HepG2 (cell line): ENCODE measurements around the gene CEP83. TPM values are rescaled to one million over a fixed set of nuclear protein-coding genes. Genes with fewer than 3 reads are reported as not detected.

ENCODE experiments used
- ATAC-seq: fragments of 200-7000 bp; cut with Tn5 transposase; 3 replicates; pipeline ENCODE4 v1.9.1; 2020; ENCODE audit warnings: mild to moderate bottlenecking, moderate library complexity
- BruUV-seq: library from RNA; stranded (reverse); fragments of 400-500 nt; replicated peaks from 2 replicates; lab custom pipeline; 2021; lab: Mats Ljungman, UMichigan
- CTCF ChIA-PET: fragments of 300-600 bp; formaldehyde crosslinking; extraction: SDS; loops from one replicate; lab custom pipeline; 2021; ENCODE audit warnings: low total read pairs, inconsistent platforms, low intra/inter-chr PET ratio; lab: Yijun Ruan, JAX
- POLR2A ChIA-PET: fragments of 350-600 bp; sonication (Branson Sonifier 250); formaldehyde crosslinking; loops from one replicate; lab custom pipeline; 2020; ENCODE audit warnings: antibody characterized with exemption, inconsistent platforms; lab: Yijun Ruan, JAX
- DNase-seq: peaks from one replicate; pipeline ENCODE4 v3.0.0-alpha.2; 2015; ENCODE audit warnings: low spot score
- FAIRE-seq: peaks from 3 replicates; lab custom pipeline; 2011; peaks lifted over from hg19 to GRCh38; lab: Jason Lieb, UNC
- H2AFZ ChIP-seq: one replicate; pipeline ENCODE4 v1.6.1; 2011; ENCODE audit warnings: low read length, inconsistent platforms
- H3K27ac ChIP-seq: fragments of 300-600 bp; 3 replicates; pipeline ENCODE4 v1.8.0; 2011; ENCODE audit warnings: mixed run types, mild to moderate bottlenecking, mixed read lengths, low read length, inconsistent platforms; ENCODE audit not compliant: insufficient read depth; ENCODE audit errors: extremely low read length
- H3K27me3 ChIP-seq, 2 experiments: fragments of 200-600 bp in 1 of 2; 2 replicates in 1 of 2; 3 replicates in 1 of 2; pipeline versions ENCODE4 v1.6.0 to v1.8.0; 2011; ENCODE audit warnings: low read length in 2 of 2, mild to moderate bottlenecking in 2 of 2, moderate library complexity in 2 of 2, inconsistent platforms in 1 of 2; ENCODE audit not compliant: insufficient read depth in 2 of 2, control insufficient read depth in 1 of 2
- H3K36me3 ChIP-seq, 2 experiments: fragments of 200-600 bp in 1 of 2; replicated peaks in 1 of 2; 2 replicates in 1 of 2; 3 replicates in 1 of 2; pipeline versions ENCODE4 v1.5.1 to v1.8.0; 2011; ENCODE audit warnings: low read length in 2 of 2, inconsistent platforms in 1 of 2; ENCODE audit not compliant: insufficient read depth in 2 of 2, control insufficient read depth in 1 of 2
- H3K4me1 ChIP-seq: 2 replicates; pipeline ENCODE4 v1.5.1; 2012; ENCODE audit warnings: low read length, inconsistent platforms; ENCODE audit not compliant: insufficient read depth
- H3K4me2 ChIP-seq: 2 replicates; pipeline ENCODE4 v1.6.0; 2011; ENCODE audit warnings: low read depth, low read length, inconsistent platforms
- H3K4me3 ChIP-seq, 3 experiments: fragments of 200-600 bp in 1 of 3; sonication (generic), shearing (Covaris generic) in 1 of 3; replicated peaks in 1 of 3; 2 replicates each; pipeline ENCODE4 v1.5.1; 2011 to 2016; ENCODE audit warnings: low read length in 3 of 3, inconsistent platforms in 2 of 3, low read depth in 2 of 3, mild to moderate bottlenecking in 2 of 3, control low read depth in 1 of 3, mixed read lengths in 1 of 3; ENCODE audit not compliant: insufficient read depth in 1 of 3
- H3K79me2 ChIP-seq: one replicate; pipeline ENCODE4 v1.6.1; 2011; ENCODE audit warnings: low read length, inconsistent platforms; ENCODE audit not compliant: insufficient read depth
- H3K9ac ChIP-seq: 2 replicates; pipeline ENCODE4 v1.6.0; 2011; ENCODE audit warnings: mild to moderate bottlenecking, low read depth, low read length, inconsistent platforms; ENCODE audit not compliant: insufficient read depth
- H3K9me3 ChIP-seq: 2 replicates; pipeline ENCODE4 v1.5.1; 2012; ENCODE audit warnings: mild to moderate bottlenecking, low read length
- H4K20me1 ChIP-seq: 2 replicates; pipeline ENCODE4 v1.6.0; 2011; ENCODE audit warnings: inconsistent platforms, mild to moderate bottlenecking, low read length, moderate library complexity; ENCODE audit not compliant: insufficient read depth
- BATF2 ChIP-seq: sonication (generic); formaldehyde crosslinking; IDR thresholded peaks from 2 replicates; pipeline ENCODE4 v1.8.0; 2022; ENCODE audit warnings: mild to moderate bottlenecking, missing genetic modification reagents, moderate library complexity
- CAMTA2 ChIP-seq: sonication (generic); formaldehyde crosslinking; IDR thresholded peaks from 2 replicates; pipeline ENCODE4 v1.4.0; 2020; ENCODE audit warnings: mild to moderate bottlenecking, missing genetic modification reagents, borderline replicate concordance
- CSRNP2 ChIP-seq: sonication (generic); formaldehyde crosslinking; conservative IDR thresholded peaks from 2 replicates; pipeline ENCODE4 v1.8.0; 2022; ENCODE audit warnings: low read depth, missing genetic modification reagents
- MTA3 ChIP-seq: sonication (generic); formaldehyde crosslinking; IDR thresholded peaks from 2 replicates; pipeline ENCODE4 v1.4.0; 2020; ENCODE audit warnings: missing genetic modification reagents
- PAWR ChIP-seq: sonication (generic); formaldehyde crosslinking; IDR thresholded peaks from 2 replicates; pipeline ENCODE4 v1.4.0; 2020; ENCODE audit warnings: missing genetic modification reagents, mild to moderate bottlenecking, borderline replicate concordance
- ZFP37 ChIP-seq: sonication (generic); formaldehyde crosslinking; IDR thresholded peaks from 2 replicates; pipeline ENCODE4 v1.4.0; 2020; ENCODE audit warnings: missing genetic modification reagents, borderline replicate concordance
- WGBS: methylation state at CpG from one replicate; pipeline ENCODE4 v1.1.6; 2017; ENCODE audit warnings: low lambda C conversion rate; 5-methylcytosine and 5-hydroxymethylcytosine counted together
- in situ Hi-C: cut with HindIII; loops from 2 replicates; pipeline ENCODE4 v1.10.0; 2017; ENCODE audit warnings: low pct_unique_long_range_greater_than_20kb; ENCODE audit not compliant: extremely low pct_ligation_motif_present
- intact Hi-C: fragments of 100-400 bp; cut with micrococcal nuclease; formaldehyde crosslinking; loops from one replicate; pipeline ENCODE4 v1.10.0; 2022; ENCODE audit not compliant: unreplicated experiment
- polyA plus RNA-seq, 8 experiments: library from polyadenylated mRNA; depleted of rRNA in 3 of 8; stranded (reverse) in 7 of 8; unstranded in 1 of 8; fragments of >200 nt; fragmentation: Illumina TruSeq in 4 of 8; extraction: Trizol in 4 of 8; gene quantifications; 2 replicates each; pipeline versions ENCODE4 v1.2.1 to v1.2.3, GENCODE V29; 2011 to 2016; ENCODE audit warnings: low read depth in 4 of 8, missing spikeins in 1 of 8, mixed read lengths in 1 of 8; ENCODE audit not compliant: insufficient read depth in 1 of 8
- total RNA-seq, 5 experiments: library from RNA; depleted of rRNA; stranded (reverse); fragments of >200 nt; fragmentation: Illumina TruSeq; extraction: Trizol; gene quantifications; 2 replicates each; pipeline ENCODE4 v1.2.3, GENCODE V29; 2016; ENCODE audit warnings: low read depth in 1 of 5
- TF ChIP-seq, protein P1 (sequence below): IDR thresholded peaks from 2 replicates; pipeline ENCODE4 v1.6.1; 2016; ENCODE audit warnings: low read depth, missing genetic modification reagents, missing compliant biosample characterization

Gene CEP83
- total and polyA plus RNA-seq, 2 of the 13 experiments (the other 11 are each of a cell fraction or from before 2014, with no cell fraction given), result 6.2 to 19.2 TPM

DNA sequence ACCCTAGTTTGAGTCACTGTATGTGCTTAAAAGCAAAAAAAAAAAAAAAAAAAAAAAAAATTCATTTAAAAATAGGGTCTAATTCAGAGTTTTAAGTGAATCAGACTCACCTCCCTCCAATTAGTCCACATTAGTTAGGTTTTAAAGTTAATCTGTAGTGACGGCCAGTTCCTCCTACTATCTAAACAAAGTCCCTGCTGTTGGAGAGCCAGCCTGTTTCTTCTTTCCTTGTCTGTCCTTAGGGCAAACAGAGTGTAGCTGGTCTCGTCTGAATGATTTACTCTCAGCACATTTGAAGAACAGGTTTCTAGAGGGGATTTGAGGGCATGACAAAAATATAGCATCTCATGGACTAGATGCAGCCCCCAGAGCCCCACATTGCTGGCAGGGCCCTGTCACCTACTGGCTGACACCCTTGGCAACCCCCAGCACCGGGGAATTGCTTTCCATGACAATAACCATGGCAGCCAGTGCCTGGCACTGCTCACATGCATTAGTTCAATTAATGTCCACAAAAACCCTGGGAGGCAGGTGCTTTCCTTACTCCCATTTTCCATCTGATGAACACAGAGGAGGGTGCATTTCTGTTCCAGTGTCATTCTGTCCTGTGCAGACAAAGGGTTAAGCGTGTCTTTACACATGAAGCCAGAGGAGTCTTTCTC is 173.0 kb downstream of the CEP83 start:
- 90% methylated on average over 3 of the region's 4 CpGs for WGBS
- H2AFZ ChIP-seq, result no peak overlapping the region
- in situ Hi-C loops, result no loop called here
- ATAC-seq, result no peak
- CTCF ChIA-PET, result no interaction called here
- peaks cover 7 to 23% of the 10 kb centered on the region in 2 experiments for H3K36me3 ChIP-seq
- H3K9ac ChIP-seq, result no peak overlapping the region
- H3K4me3 ChIP-seq, result no peak overlapping the region
- TF ChIP-seq CSRNP2 (no peak), PAWR (no peak)
- TF ChIP-seq, all 625 proteins: peak for 0
- Histone ChIP-seq H3K79me2 (no peaks in the 10 kb centered on the region), H3K9me3 (no peaks in the 10 kb centered on the region), H3K27ac (no peak overlapping the region), H3K4me1 (no peaks in the 10 kb centered on the region), H3K4me2 (no peak overlapping the region), H4K20me1 (no peaks in the 10 kb centered on the region), H3K27me3 (no peaks in the 10 kb centered on the region)
- no TSS peak for BruUV-seq
- FAIRE-seq (no peak), DNase-seq (no peak)
- intact Hi-C loops, result no loop called here
- POLR2A ChIA-PET, result no interaction called here

DNA sequence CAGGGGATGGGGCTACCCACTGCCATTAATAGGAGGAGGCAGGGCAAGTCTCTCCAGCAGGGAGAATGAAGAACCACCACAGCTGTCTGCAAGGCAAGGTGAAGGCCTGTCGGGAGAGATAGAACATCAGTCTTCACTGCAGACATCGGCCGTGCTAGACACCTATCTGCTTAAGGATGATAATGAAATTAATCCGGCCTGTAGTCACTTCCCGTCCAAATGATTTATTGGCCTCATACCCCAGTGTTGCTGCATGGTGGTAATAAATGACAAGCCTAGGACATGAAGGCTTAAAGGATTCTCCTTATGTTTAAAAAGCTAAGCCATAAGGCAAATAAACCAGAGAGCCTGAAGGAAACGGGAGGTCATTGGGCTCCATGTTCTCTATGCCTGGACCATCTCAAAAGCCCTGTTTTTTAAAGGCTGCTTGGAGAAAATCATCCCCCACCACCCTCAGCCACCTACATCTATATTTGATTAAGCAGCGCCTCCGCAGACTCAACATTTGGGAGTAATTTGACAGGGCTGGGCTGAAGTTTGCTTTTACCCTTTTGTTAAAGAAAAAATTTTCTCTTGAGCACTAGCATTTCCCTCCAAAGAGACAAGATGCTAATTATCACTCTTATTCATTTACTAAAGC is 173.6 kb downstream of the CEP83 start:
- Histone ChIP-seq H3K79me2 (no peaks in the 10 kb centered on the region), H3K4me1 (no peaks in the 10 kb centered on the region), H3K27ac (no peak overlapping the region), H3K9ac (no peak overlapping the region), H3K4me3 (no peak overlapping the region), H4K20me1 (no peaks in the 10 kb centered on the region), H3K9me3 (no peaks in the 10 kb centered on the region), H2AFZ (no peak overlapping the region), H3K27me3 (no peaks in the 10 kb centered on the region), H3K36me3 (peaks cover 7 to 23% of the 10 kb centered on the region in 2 experiments), H3K4me2 (no peak overlapping the region)
- DNase-seq, result no peak
- CTCF ChIA-PET, result no interaction called here
- no TSS peak for BruUV-seq
- no peak for ATAC-seq
- POLR2A ChIA-PET, result no interaction called here
- FAIRE-seq, result no peak
- WGBS, result 97% methylated on average over 8 of the region's 8 CpGs
- in situ Hi-C loops (no loop called here), intact Hi-C loops (no loop called here)
- TF ChIP-seq, protein P1, sequence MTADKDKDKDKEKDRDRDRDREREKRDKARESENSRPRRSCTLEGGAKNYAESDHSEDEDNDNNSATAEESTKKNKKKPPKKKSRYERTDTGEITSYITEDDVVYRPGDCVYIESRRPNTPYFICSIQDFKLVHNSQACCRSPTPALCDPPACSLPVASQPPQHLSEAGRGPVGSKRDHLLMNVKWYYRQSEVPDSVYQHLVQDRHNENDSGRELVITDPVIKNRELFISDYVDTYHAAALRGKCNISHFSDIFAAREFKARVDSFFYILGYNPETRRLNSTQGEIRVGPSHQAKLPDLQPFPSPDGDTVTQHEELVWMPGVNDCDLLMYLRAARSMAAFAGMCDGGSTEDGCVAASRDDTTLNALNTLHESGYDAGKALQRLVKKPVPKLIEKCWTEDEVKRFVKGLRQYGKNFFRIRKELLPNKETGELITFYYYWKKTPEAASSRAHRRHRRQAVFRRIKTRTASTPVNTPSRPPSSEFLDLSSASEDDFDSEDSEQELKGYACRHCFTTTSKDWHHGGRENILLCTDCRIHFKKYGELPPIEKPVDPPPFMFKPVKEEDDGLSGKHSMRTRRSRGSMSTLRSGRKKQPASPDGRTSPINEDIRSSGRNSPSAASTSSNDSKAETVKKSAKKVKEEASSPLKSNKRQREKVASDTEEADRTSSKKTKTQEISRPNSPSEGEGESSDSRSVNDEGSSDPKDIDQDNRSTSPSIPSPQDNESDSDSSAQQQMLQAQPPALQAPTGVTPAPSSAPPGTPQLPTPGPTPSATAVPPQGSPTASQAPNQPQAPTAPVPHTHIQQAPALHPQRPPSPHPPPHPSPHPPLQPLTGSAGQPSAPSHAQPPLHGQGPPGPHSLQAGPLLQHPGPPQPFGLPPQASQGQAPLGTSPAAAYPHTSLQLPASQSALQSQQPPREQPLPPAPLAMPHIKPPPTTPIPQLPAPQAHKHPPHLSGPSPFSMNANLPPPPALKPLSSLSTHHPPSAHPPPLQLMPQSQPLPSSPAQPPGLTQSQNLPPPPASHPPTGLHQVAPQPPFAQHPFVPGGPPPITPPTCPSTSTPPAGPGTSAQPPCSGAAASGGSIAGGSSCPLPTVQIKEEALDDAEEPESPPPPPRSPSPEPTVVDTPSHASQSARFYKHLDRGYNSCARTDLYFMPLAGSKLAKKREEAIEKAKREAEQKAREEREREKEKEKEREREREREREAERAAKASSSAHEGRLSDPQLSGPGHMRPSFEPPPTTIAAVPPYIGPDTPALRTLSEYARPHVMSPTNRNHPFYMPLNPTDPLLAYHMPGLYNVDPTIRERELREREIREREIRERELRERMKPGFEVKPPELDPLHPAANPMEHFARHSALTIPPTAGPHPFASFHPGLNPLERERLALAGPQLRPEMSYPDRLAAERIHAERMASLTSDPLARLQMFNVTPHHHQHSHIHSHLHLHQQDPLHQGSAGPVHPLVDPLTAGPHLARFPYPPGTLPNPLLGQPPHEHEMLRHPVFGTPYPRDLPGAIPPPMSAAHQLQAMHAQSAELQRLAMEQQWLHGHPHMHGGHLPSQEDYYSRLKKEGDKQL (CRISPR knock-in tag), result no peak
- no peak for TF ChIP-seq MTA3 (CRISPR knock-in tag)
- no peak for TF ChIP-seq BATF2 (CRISPR knock-in tag)
- TF ChIP-seq ZFP37 (CRISPR knock-in tag), result no peak
- TF ChIP-seq CAMTA2, result no peak
